ENCODE measurements around the gene SEMA3B. TPM values are rescaled to one million over a fixed set of nuclear protein-coding genes. Genes with fewer than 3 reads are reported as not detected.
A peak's percentile ranks its signal among the peaks of the same experiment; 100 is the strongest.

SEMA3B gene
- total RNA-seq, 1 donor from 2014 or later = 34.8 TPM

GRCh38 chr3:50292159-50293078, 23.5 kb downstream of the SEMA3B start, which contains the start of gene IFRD2:
IFRD2 (minus strand) TSS chr3:50292429; CDS start chr3:50292274, 155 bp downstream.
- Mint-ChIP-seq H3K27me3 (no peaks in the 10 kb centered on the region), H3K4me3 (peak within 1 kb of the TSS; percentile 91), H3K27ac (peak within 1 kb of the TSS; percentile 99), H3K36me3 (no peaks in the 10 kb centered on the region), H3K4me1 (ENCODE audit: unreplicated experiment) (peaks cover 13% of the 10 kb centered on the region), H3K9me3 (no peaks in the 10 kb centered on the region)
- TF ChIP-seq, protein P1, sequence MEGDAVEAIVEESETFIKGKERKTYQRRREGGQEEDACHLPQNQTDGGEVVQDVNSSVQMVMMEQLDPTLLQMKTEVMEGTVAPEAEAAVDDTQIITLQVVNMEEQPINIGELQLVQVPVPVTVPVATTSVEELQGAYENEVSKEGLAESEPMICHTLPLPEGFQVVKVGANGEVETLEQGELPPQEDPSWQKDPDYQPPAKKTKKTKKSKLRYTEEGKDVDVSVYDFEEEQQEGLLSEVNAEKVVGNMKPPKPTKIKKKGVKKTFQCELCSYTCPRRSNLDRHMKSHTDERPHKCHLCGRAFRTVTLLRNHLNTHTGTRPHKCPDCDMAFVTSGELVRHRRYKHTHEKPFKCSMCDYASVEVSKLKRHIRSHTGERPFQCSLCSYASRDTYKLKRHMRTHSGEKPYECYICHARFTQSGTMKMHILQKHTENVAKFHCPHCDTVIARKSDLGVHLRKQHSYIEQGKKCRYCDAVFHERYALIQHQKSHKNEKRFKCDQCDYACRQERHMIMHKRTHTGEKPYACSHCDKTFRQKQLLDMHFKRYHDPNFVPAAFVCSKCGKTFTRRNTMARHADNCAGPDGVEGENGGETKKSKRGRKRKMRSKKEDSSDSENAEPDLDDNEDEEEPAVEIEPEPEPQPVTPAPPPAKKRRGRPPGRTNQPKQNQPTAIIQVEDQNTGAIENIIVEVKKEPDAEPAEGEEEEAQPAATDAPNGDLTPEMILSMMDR (conservative IDR thresholded peaks at IDR 0.05) = no peak
- DNase-seq (ENCODE audit: extremely low spot score, unreplicated experiment) = peak; percentile 95

- Mint-ChIP-seq H3K9me3 (no peaks in the 10 kb centered on the region), H3K4me1 (ENCODE audit: unreplicated experiment) (peaks cover 13% of the 10 kb centered on the region), H3K27me3 (no peaks in the 10 kb centered on the region), H3K4me3 (peak overlapping the region; percentile 91), H3K36me3 (no peaks in the 10 kb centered on the region), H3K27ac (peak overlapping the region; percentile 99)
- no peak for DNase-seq (ENCODE audit: extremely low spot score, unreplicated experiment)
- TF ChIP-seq, protein P1 (conservative IDR thresholded peaks at IDR 0.05) = no peak
Measured at GRCh38 chr3:50293079-50293801, 24.3 kb downstream of the SEMA3B start.

GRCh38 chr3:50294089-50294488, 25.1 kb downstream of the SEMA3B start:
- TF ChIP-seq, protein P1 (conservative IDR thresholded peaks at IDR 0.05) = no peak
- no peaks in the 10 kb centered on the region for H3K9me3 Mint-ChIP-seq
- no peaks in the 10 kb centered on the region for H3K27me3 Mint-ChIP-seq
- H3K4me1 Mint-ChIP-seq (ENCODE audit: unreplicated experiment) = peaks cover 15% of the 10 kb centered on the region
- H3K36me3 Mint-ChIP-seq = no peaks in the 10 kb centered on the region
- DNase-seq (ENCODE audit: extremely low spot score, unreplicated experiment) = no peak
- H3K4me3 Mint-ChIP-seq = no peak overlapping the region
- H3K27ac Mint-ChIP-seq = peak overlapping the region; percentile 46

DNA sequence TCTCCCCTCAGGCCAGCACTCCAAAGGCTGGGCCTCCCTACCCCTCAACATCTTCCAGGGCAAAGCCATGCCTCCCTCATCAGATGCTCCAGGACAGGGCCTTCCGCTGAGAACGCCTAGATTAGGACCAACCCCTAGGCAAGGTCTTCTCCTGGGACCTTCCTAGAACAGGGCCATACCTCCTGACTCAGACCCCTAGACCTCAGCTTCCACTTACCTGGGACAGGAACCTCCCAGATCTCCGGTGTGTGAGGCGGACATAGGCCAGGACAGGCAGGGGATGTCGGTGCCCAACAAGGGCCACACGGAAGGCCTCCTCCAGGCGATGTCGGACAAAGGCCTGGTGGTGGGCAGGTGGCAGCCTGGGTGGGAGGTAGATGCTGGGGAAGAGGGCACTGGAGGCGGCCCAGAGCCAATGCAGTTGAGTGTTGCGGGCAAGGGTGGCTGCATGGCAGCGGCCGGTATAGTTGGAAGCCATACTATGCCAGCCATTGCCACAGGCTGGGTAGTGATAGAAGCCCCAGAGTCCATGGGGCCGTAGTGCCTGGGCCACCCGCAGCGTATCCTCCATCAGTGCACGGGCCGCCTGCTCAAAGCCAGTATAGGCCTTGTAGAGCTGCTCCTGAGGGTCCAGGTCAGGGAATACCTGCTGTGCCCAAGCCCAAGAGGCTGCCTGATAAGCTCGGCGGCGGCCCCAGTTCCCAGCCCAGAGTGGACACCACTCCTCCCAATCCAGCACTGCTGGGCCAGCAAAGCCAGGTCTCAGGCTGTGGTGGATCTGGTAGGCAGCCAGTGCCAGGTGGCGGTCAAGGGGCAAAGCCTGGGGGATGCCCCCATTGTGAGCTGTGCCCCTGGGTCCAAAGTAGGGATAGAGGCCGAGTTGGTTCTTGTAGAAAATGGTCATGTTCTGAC, 25.8 kb downstream of the SEMA3B start:
- no peaks in the 10 kb centered on the region for H3K36me3 Mint-ChIP-seq
- TF ChIP-seq, protein P1 (conservative IDR thresholded peaks at IDR 0.05) = no peak

More for the DNA sequence above, 25.8 kb downstream of the SEMA3B start:
- Mint-ChIP-seq H3K27ac (peak overlapping the region; percentile 23), H3K27me3 (no peaks in the 10 kb centered on the region), H3K9me3 (no peaks in the 10 kb centered on the region), H3K4me1 (ENCODE audit: unreplicated experiment) (peaks cover 18% of the 10 kb centered on the region), H3K4me3 (no peak overlapping the region)
- DNase-seq (ENCODE audit: extremely low spot score, unreplicated experiment) = no peak

Data from type B pancreatic cell (in vitro differentiated cells).